Measurements from ENCODE around the gene ZCCHC8.
"Not testable (repeated sequence)": the region's sequence is repeated elsewhere in the genome, so short reads cannot be mapped to it uniquely, and the experiment has no call there.

The ZCCHC8 gene

GRCh38 chr12:122473543-122474323, 27.0 kb downstream of the ZCCHC8 start:
- DNase-seq (ENCODE audit: low read depth in 1 of 2, low spot score in 1 of 2): peak in 1 of 2 donors; percentile 44

- DNase-seq (ENCODE audit: low read depth in 1 of 2, low spot score in 1 of 2): no peak
Measured at GRCh38 chr12:122471324-122472226, 29.2 kb downstream of the ZCCHC8 start.

GRCh38 chr12:122470576-122470975, 30.2 kb downstream of the ZCCHC8 start:
- DNase-seq (ENCODE audit: low read depth in 1 of 2, low spot score in 1 of 2): not testable (repeated sequence)

- DNase-seq (ENCODE audit: low read depth in 1 of 2, low spot score in 1 of 2): not testable (repeated sequence)
Measured at GRCh38 chr12:122469856-122470255, 30.9 kb downstream of the ZCCHC8 start.

- no peak for DNase-seq (ENCODE audit: low read depth in 1 of 2, low spot score in 1 of 2)
Measured at GRCh38 chr12:122467983-122468382, 32.7 kb downstream of the ZCCHC8 start.

GRCh38 chr12:122464317-122465042, 36.3 kb downstream of the ZCCHC8 start:
- not testable (repeated sequence) for DNase-seq (ENCODE audit: low read depth in 1 of 2, low spot score in 1 of 2)

GRCh38 chr12:122460641-122461040, 40.1 kb downstream of the ZCCHC8 start:
- DNase-seq (ENCODE audit: low read depth in 1 of 2, low spot score in 1 of 2): no peak

- DNase-seq (ENCODE audit: low read depth in 1 of 2, low spot score in 1 of 2): no peak
Measured at GRCh38 chr12:122460061-122460460, 40.7 kb downstream of the ZCCHC8 start.

GRCh38 chr12:122459211-122459610, 41.5 kb downstream of the ZCCHC8 start:
- DNase-seq (ENCODE audit: low read depth in 1 of 2, low spot score in 1 of 2): no peak

GRCh38 chr12:122458105-122459035, 42.4 kb downstream of the ZCCHC8 start:
- no peak for DNase-seq (ENCODE audit: low read depth in 1 of 2, low spot score in 1 of 2)

GRCh38 chr12:122457627-122458026, 43.1 kb downstream of the ZCCHC8 start:
- DNase-seq (ENCODE audit: low read depth in 1 of 2, low spot score in 1 of 2): no peak

- DNase-seq (ENCODE audit: low read depth in 1 of 2, low spot score in 1 of 2): no peak
Measured at GRCh38 chr12:122454739-122455138, 46.0 kb downstream of the ZCCHC8 start.

- DNase-seq (ENCODE audit: low read depth in 1 of 2, low spot score in 1 of 2): no peak
Measured at GRCh38 chr12:122454250-122454721, 46.4 kb downstream of the ZCCHC8 start.

- no peak for DNase-seq (ENCODE audit: low read depth in 1 of 2, low spot score in 1 of 2)
Measured at GRCh38 chr12:122452701-122453285, 47.9 kb downstream of the ZCCHC8 start.

GRCh38 chr12:122449317-122449716, 51.4 kb downstream of the ZCCHC8 start:
- DNase-seq (ENCODE audit: low read depth in 1 of 2, low spot score in 1 of 2): no peak

- not testable (repeated sequence) for DNase-seq (ENCODE audit: low read depth in 1 of 2, low spot score in 1 of 2)
Measured at GRCh38 chr12:122447825-122448224, 52.9 kb downstream of the ZCCHC8 start.

GRCh38 chr12:122446390-122446789, 54.3 kb downstream of the ZCCHC8 start:
- not testable (repeated sequence) for DNase-seq (ENCODE audit: low read depth in 1 of 2, low spot score in 1 of 2)

- not testable (repeated sequence) for DNase-seq (ENCODE audit: low read depth in 1 of 2, low spot score in 1 of 2)
Measured at GRCh38 chr12:122444071-122444470, 56.7 kb downstream of the ZCCHC8 start.

GRCh38 chr12:122438822-122439221, 61.9 kb downstream of the ZCCHC8 start:
- not testable (repeated sequence) for DNase-seq (ENCODE audit: low read depth in 1 of 2, low spot score in 1 of 2)

GRCh38 chr12:122437656-122438121, 63.0 kb downstream of the ZCCHC8 start:
- DNase-seq (ENCODE audit: low read depth in 1 of 2, low spot score in 1 of 2): no peak

Data from activated CD4-positive, alpha-beta T cell treated with anti-CD3 and anti-CD28 coated beads, Interleukin-2, amount 50 U/mL, for 24 hours (primary cell).